ENCODE measurements around the gene DSC3. TPM values are rescaled to one million over a fixed set of nuclear protein-coding genes. Genes with fewer than 3 reads are reported as not detected.

DSC3 gene
- total RNA-seq, 1 donor from 2014 or later, result not detected

GRCh38 chr18:31057051-31057450, 14.5 kb upstream of the DSC3 start:
- DNase-seq (ENCODE audit: low spot score), result no peak
- peaks cover 14% of the 10 kb centered on the region for H3K9me3 Mint-ChIP-seq
- no peaks in the 10 kb centered on the region for H3K4me1 Mint-ChIP-seq (ENCODE audit: low read depth)
- no peaks in the 10 kb centered on the region for H3K27me3 Mint-ChIP-seq (ENCODE audit: low read depth)
- no peak overlapping the region for H3K27ac Mint-ChIP-seq
- H3K4me3 Mint-ChIP-seq (ENCODE audit: low read depth), result no peak overlapping the region
- no peaks in the 10 kb centered on the region for H3K36me3 Mint-ChIP-seq (ENCODE audit: low read depth)
- intact Hi-C loops (cut with micrococcal nuclease), result no loop called here

GRCh38 chr18:31056296-31056695, 13.8 kb upstream of the DSC3 start:
- H3K4me3 Mint-ChIP-seq (ENCODE audit: low read depth), result no peak overlapping the region
- H3K27ac Mint-ChIP-seq, result no peak overlapping the region
- H3K27me3 Mint-ChIP-seq (ENCODE audit: low read depth), result no peaks in the 10 kb centered on the region
- no peaks in the 10 kb centered on the region for H3K36me3 Mint-ChIP-seq (ENCODE audit: low read depth)
- H3K4me1 Mint-ChIP-seq (ENCODE audit: low read depth), result no peaks in the 10 kb centered on the region
- DNase-seq (ENCODE audit: low spot score), result no peak
- intact Hi-C loops (cut with micrococcal nuclease), result no loop called here
- peaks cover 14% of the 10 kb centered on the region for H3K9me3 Mint-ChIP-seq

GRCh38 chr18:31050635-31051034, 8.1 kb upstream of the DSC3 start:
- H3K27ac Mint-ChIP-seq, result no peak overlapping the region
- no peak for DNase-seq (ENCODE audit: low spot score)
- H3K36me3 Mint-ChIP-seq (ENCODE audit: low read depth), result no peaks in the 10 kb centered on the region
- no peak overlapping the region for H3K4me3 Mint-ChIP-seq (ENCODE audit: low read depth)
- peaks cover 17% of the 10 kb centered on the region for H3K9me3 Mint-ChIP-seq
- intact Hi-C loops (cut with micrococcal nuclease), result no loop called here
- H3K27me3 Mint-ChIP-seq (ENCODE audit: low read depth), result no peaks in the 10 kb centered on the region
- no peaks in the 10 kb centered on the region for H3K4me1 Mint-ChIP-seq (ENCODE audit: low read depth)

- H3K4me1 Mint-ChIP-seq (ENCODE audit: low read depth), result no peaks in the 10 kb centered on the region
- peaks cover 18% of the 10 kb centered on the region for H3K9me3 Mint-ChIP-seq
These were observed 6.6 kb upstream of the DSC3 start for GRCh38 chr18:31049189-31049588.

GRCh38 chr18:31048216-31048615, 5.7 kb upstream of the DSC3 start:
- Mint-ChIP-seq H3K4me1 (ENCODE audit: low read depth) (no peaks in the 10 kb centered on the region), H3K27ac (no peak overlapping the region), H3K36me3 (ENCODE audit: low read depth) (no peaks in the 10 kb centered on the region), H3K9me3 (peaks cover 24% of the 10 kb centered on the region), H3K4me3 (ENCODE audit: low read depth) (no peak overlapping the region), H3K27me3 (ENCODE audit: low read depth) (peaks cover 11% of the 10 kb centered on the region)
- no peak for DNase-seq (ENCODE audit: low spot score)
- intact Hi-C loops (cut with micrococcal nuclease), result no loop called here

More at GRCh38 chr18:31049189-31049588, 6.6 kb upstream of the DSC3 start:
- Mint-ChIP-seq H3K36me3 (ENCODE audit: low read depth) (no peaks in the 10 kb centered on the region), H3K4me3 (ENCODE audit: low read depth) (no peak overlapping the region), H3K27me3 (ENCODE audit: low read depth) (peaks cover under 1% of the 10 kb centered on the region), H3K27ac (no peak overlapping the region)
- DNase-seq (ENCODE audit: low spot score), result no peak
- intact Hi-C loops (cut with micrococcal nuclease), result no loop called here

- Mint-ChIP-seq H3K4me1 (ENCODE audit: low read depth) (no peaks in the 10 kb centered on the region), H3K27me3 (ENCODE audit: low read depth) (peaks cover 18% of the 10 kb centered on the region), H3K27ac (no peak overlapping the region), H3K4me3 (ENCODE audit: low read depth) (no peak overlapping the region), H3K36me3 (ENCODE audit: low read depth) (no peaks in the 10 kb centered on the region), H3K9me3 (peaks cover 18% of the 10 kb centered on the region)
- no peak for DNase-seq (ENCODE audit: low spot score)
- intact Hi-C loops (cut with micrococcal nuclease), result no loop called here
These were observed 4.4 kb upstream of the DSC3 start for GRCh38 chr18:31046916-31047315.

GRCh38 chr18:31045599-31045998, 3.1 kb upstream of the DSC3 start:
- Mint-ChIP-seq H3K27me3 (ENCODE audit: low read depth) (peaks cover 31% of the 10 kb centered on the region), H3K4me3 (ENCODE audit: low read depth) (no peak overlapping the region), H3K4me1 (ENCODE audit: low read depth) (no peaks in the 10 kb centered on the region), H3K27ac (no peak overlapping the region), H3K9me3 (peaks cover 18% of the 10 kb centered on the region), H3K36me3 (ENCODE audit: low read depth) (no peaks in the 10 kb centered on the region)
- no peak for DNase-seq (ENCODE audit: low spot score)
- intact Hi-C loops (cut with micrococcal nuclease), result no loop called here

GRCh38 chr18:31044926-31045325, 2.4 kb upstream of the DSC3 start:
- no peak overlapping the region for H3K4me3 Mint-ChIP-seq (ENCODE audit: low read depth)
- H3K27me3 Mint-ChIP-seq (ENCODE audit: low read depth), result peaks cover 35% of the 10 kb centered on the region
- no peaks in the 10 kb centered on the region for H3K4me1 Mint-ChIP-seq (ENCODE audit: low read depth)
- intact Hi-C loops (cut with micrococcal nuclease), result no loop called here
- no peak overlapping the region for H3K27ac Mint-ChIP-seq
- no peaks in the 10 kb centered on the region for H3K36me3 Mint-ChIP-seq (ENCODE audit: low read depth)
- no peak for DNase-seq (ENCODE audit: low spot score)
- peaks cover 18% of the 10 kb centered on the region for H3K9me3 Mint-ChIP-seq

- Mint-ChIP-seq H3K27me3 (ENCODE audit: low read depth) (peaks cover 38% of the 10 kb centered on the region), H3K4me1 (ENCODE audit: low read depth) (no peaks in the 10 kb centered on the region), H3K9me3 (peaks cover 18% of the 10 kb centered on the region), H3K4me3 (ENCODE audit: low read depth) (no peak overlapping the region), H3K27ac (no peak overlapping the region), H3K36me3 (ENCODE audit: low read depth) (no peaks in the 10 kb centered on the region)
- no peak for DNase-seq (ENCODE audit: low spot score)
- intact Hi-C loops (cut with micrococcal nuclease), result no loop called here
These were observed 1.2 kb upstream of the DSC3 start for GRCh38 chr18:31043709-31044108.

GRCh38 chr18:31042084-31042405, 497 bp downstream of the DSC3 start:
- peaks cover 18% of the 10 kb centered on the region for H3K9me3 Mint-ChIP-seq
- no peak for DNase-seq (ENCODE audit: low spot score)
- intact Hi-C loops (cut with micrococcal nuclease), result no loop called here
- H3K27me3 Mint-ChIP-seq (ENCODE audit: low read depth), result peaks cover 38% of the 10 kb centered on the region
- no peak overlapping the region for H3K27ac Mint-ChIP-seq
- H3K4me1 Mint-ChIP-seq (ENCODE audit: low read depth), result no peaks in the 10 kb centered on the region
- no peak overlapping the region for H3K4me3 Mint-ChIP-seq (ENCODE audit: low read depth)
- no peaks in the 10 kb centered on the region for H3K36me3 Mint-ChIP-seq (ENCODE audit: low read depth)

- intact Hi-C loops (cut with micrococcal nuclease), result no loop called here
- peaks cover 16% of the 10 kb centered on the region for H3K9me3 Mint-ChIP-seq
- DNase-seq (ENCODE audit: low spot score), result no peak
- H3K4me3 Mint-ChIP-seq (ENCODE audit: low read depth), result no peak overlapping the region
- H3K27me3 Mint-ChIP-seq (ENCODE audit: low read depth), result peaks cover 38% of the 10 kb centered on the region
- H3K4me1 Mint-ChIP-seq (ENCODE audit: low read depth), result no peaks in the 10 kb centered on the region
- H3K36me3 Mint-ChIP-seq (ENCODE audit: low read depth), result no peaks in the 10 kb centered on the region
- no peak overlapping the region for H3K27ac Mint-ChIP-seq
These were observed 1.1 kb downstream of the DSC3 start for GRCh38 chr18:31041271-31042083.

- no peak overlapping the region for H3K4me3 Mint-ChIP-seq (ENCODE audit: low read depth)
- H3K4me1 Mint-ChIP-seq (ENCODE audit: low read depth), result no peaks in the 10 kb centered on the region
- peaks cover 38% of the 10 kb centered on the region for H3K27me3 Mint-ChIP-seq (ENCODE audit: low read depth)
- no peaks in the 10 kb centered on the region for H3K36me3 Mint-ChIP-seq (ENCODE audit: low read depth)
- H3K9me3 Mint-ChIP-seq, result peaks cover 13% of the 10 kb centered on the region
- no peak overlapping the region for H3K27ac Mint-ChIP-seq
- no peak for DNase-seq (ENCODE audit: low spot score)
- intact Hi-C loops (cut with micrococcal nuclease), result no loop called here
These were observed 1.8 kb downstream of the DSC3 start for GRCh38 chr18:31040686-31041270.

GRCh38 chr18:31039426-31039825, 3.1 kb downstream of the DSC3 start:
- no peak overlapping the region for H3K4me3 Mint-ChIP-seq (ENCODE audit: low read depth)
- H3K9me3 Mint-ChIP-seq, result peaks cover 9% of the 10 kb centered on the region
- intact Hi-C loops (cut with micrococcal nuclease), result no loop called here
- no peaks in the 10 kb centered on the region for H3K36me3 Mint-ChIP-seq (ENCODE audit: low read depth)
- no peaks in the 10 kb centered on the region for H3K4me1 Mint-ChIP-seq (ENCODE audit: low read depth)
- no peak overlapping the region for H3K27ac Mint-ChIP-seq
- DNase-seq (ENCODE audit: low spot score), result no peak
- H3K27me3 Mint-ChIP-seq (ENCODE audit: low read depth), result peaks cover 38% of the 10 kb centered on the region

Data from activated T-helper 2 cell treated with anti-CD3 and anti-CD28 coated beads, Interferon-gamma antibody, Interleukin-2, Interleukin-4, amounts not matched to agents 10 μg/mL and 5 μg/mL and 100 μg/mL, durations not matched to agents 14 hours and 24 hours and 36 hours (primary cell).